ENCODE measurements around the gene YPEL1. TPM values are rescaled to one million over a fixed set of nuclear protein-coding genes. Genes with fewer than 3 reads are reported as not detected.

YPEL1 gene
- total and polyA plus RNA-seq, 2 donors (not counting 1 experiment from before 2014, with no cell fraction given): 0.36 to 2.3 TPM

DNA sequence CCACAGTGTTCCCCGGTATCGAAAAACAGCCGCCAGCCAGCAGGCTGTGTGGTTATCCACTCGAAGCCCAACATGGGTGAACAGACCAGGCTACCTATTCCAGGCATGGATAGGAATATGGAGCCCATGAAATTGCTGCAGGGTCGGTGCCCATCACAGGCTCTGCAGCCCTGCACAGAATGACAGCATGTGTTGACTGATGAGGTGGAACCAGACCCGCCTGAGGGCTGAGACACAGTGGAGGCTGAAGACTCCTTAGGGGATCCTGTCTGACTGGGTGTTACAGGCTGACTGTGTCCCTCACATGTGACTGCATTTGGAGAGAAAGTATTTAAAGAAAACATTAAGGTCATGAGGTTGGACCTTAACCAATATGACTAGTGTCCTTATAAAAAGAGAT, 6.2 kb upstream of the YPEL1 start:
- no peaks in the 10 kb centered on the region for H3K36me3 ChIP-seq (ENCODE audit: control insufficient read depth, insufficient read depth, low read length)

GRCh38 chr22:21741059-21741458, 5.5 kb upstream of the YPEL1 start:
- no peak for DNase-seq (ENCODE audit: low read depth in 2 of 2)
- Histone ChIP-seq H2AFZ (ENCODE audit: low read length) (no peak overlapping the region), H3K4me3 (replicated peaks in 1 of 4; ENCODE audit: control extremely low read depth in 1 of 4, insufficient read depth in 1 of 4, low read depth in 3 of 4, low read length in 4 of 4) (no peak overlapping the region), H3K79me2 (ENCODE audit: control insufficient read depth, insufficient read depth, low read length) (no peaks in the 10 kb centered on the region), H3K4me2 (ENCODE audit: extremely low read depth, insufficient read depth, low read length) (no peak overlapping the region), H3K9ac (ENCODE audit: insufficient read depth, low read length) (no peak overlapping the region), H4K20me1 (ENCODE audit: control insufficient read depth, extremely low read depth, insufficient read depth, low read length) (no peaks in the 10 kb centered on the region), H3K4me1 (ENCODE audit: control insufficient read depth, extremely low read depth, insufficient read depth, low read length) (no peaks in the 10 kb centered on the region), H3K36me3 (ENCODE audit: control insufficient read depth, insufficient read depth, low read length) (no peaks in the 10 kb centered on the region), H3K9me3 (ENCODE audit: control insufficient read depth, insufficient read depth, low read depth, low read length) (no peaks in the 10 kb centered on the region), H3K27me3 (ENCODE audit: control insufficient read depth, insufficient read depth, low read length) (peaks cover 2% of the 10 kb centered on the region), H3K27ac (ENCODE audit: insufficient read depth, low read length) (no peak overlapping the region)
- TF ChIP-seq, protein P1, sequence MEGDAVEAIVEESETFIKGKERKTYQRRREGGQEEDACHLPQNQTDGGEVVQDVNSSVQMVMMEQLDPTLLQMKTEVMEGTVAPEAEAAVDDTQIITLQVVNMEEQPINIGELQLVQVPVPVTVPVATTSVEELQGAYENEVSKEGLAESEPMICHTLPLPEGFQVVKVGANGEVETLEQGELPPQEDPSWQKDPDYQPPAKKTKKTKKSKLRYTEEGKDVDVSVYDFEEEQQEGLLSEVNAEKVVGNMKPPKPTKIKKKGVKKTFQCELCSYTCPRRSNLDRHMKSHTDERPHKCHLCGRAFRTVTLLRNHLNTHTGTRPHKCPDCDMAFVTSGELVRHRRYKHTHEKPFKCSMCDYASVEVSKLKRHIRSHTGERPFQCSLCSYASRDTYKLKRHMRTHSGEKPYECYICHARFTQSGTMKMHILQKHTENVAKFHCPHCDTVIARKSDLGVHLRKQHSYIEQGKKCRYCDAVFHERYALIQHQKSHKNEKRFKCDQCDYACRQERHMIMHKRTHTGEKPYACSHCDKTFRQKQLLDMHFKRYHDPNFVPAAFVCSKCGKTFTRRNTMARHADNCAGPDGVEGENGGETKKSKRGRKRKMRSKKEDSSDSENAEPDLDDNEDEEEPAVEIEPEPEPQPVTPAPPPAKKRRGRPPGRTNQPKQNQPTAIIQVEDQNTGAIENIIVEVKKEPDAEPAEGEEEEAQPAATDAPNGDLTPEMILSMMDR (conservative IDR thresholded peaks at IDR 0.05 in 1 of 2, IDR thresholded peaks at IDR 0.05 in 1 of 2; ENCODE audit: low read depth in 1 of 2, low read length in 2 of 2): no peak
- TF ChIP-seq EZH2 (IDR thresholded peaks at IDR 0.05; ENCODE audit: low read length, missing control alignments): no peak

More for the DNA sequence above, 6.2 kb upstream of the YPEL1 start:
- Histone ChIP-seq H4K20me1 (ENCODE audit: control insufficient read depth, extremely low read depth, insufficient read depth, low read length) (no peaks in the 10 kb centered on the region), H3K9ac (ENCODE audit: insufficient read depth, low read length) (no peak overlapping the region), H3K4me3 (replicated peaks in 1 of 4; ENCODE audit: control extremely low read depth in 1 of 4, insufficient read depth in 1 of 4, low read depth in 3 of 4, low read length in 4 of 4) (no peak overlapping the region), H3K4me1 (ENCODE audit: control insufficient read depth, extremely low read depth, insufficient read depth, low read length) (no peaks in the 10 kb centered on the region), H3K79me2 (ENCODE audit: control insufficient read depth, insufficient read depth, low read length) (no peaks in the 10 kb centered on the region), H3K4me2 (ENCODE audit: extremely low read depth, insufficient read depth, low read length) (no peak overlapping the region), H2AFZ (ENCODE audit: low read length) (no peak overlapping the region), H3K27me3 (ENCODE audit: control insufficient read depth, insufficient read depth, low read length) (peaks cover 2% of the 10 kb centered on the region), H3K27ac (ENCODE audit: insufficient read depth, low read length) (no peak overlapping the region), H3K9me3 (ENCODE audit: control insufficient read depth, insufficient read depth, low read depth, low read length) (no peaks in the 10 kb centered on the region)
- DNase-seq (ENCODE audit: low read depth in 2 of 2): no peak
- TF ChIP-seq, protein P1 (conservative IDR thresholded peaks at IDR 0.05 in 1 of 2, IDR thresholded peaks at IDR 0.05 in 1 of 2; ENCODE audit: low read depth in 1 of 2, low read length in 2 of 2): no peak
- TF ChIP-seq EZH2 (IDR thresholded peaks at IDR 0.05; ENCODE audit: low read length, missing control alignments): no peak

DNA sequence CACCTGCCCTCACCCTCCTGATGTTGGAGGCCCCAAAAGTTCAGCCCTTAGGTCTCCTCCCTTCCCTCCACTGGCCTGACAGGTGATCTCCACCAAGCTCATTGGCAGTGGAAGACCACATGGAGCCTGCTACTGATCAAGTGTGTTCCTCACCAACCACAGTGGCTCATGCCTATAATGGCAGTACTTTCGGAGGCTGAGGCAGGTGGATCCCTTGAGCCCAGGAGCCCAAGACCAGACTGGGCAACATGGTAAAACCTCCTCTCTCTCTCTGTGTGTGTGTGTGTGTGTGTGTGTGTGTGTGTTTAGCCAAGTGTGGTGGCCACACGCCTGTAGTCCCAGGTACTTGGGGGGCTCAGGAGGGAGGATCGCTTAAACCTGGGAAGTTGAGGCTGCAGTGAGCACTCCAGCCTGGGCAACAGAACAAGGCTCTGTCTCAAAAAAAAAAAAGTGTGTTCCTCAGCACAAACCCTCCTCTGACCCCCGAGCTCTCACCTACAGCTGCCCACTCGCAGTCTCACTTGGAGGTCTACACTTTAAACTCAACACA, 4.3 kb upstream of the YPEL1 start:
- Histone ChIP-seq H3K9me3 (ENCODE audit: control insufficient read depth, insufficient read depth, low read depth, low read length) (no peaks in the 10 kb centered on the region), H4K20me1 (ENCODE audit: control insufficient read depth, extremely low read depth, insufficient read depth, low read length) (no peaks in the 10 kb centered on the region), H3K27me3 (ENCODE audit: control insufficient read depth, insufficient read depth, low read length) (peaks cover 2% of the 10 kb centered on the region), H3K4me3 (replicated peaks in 1 of 4; ENCODE audit: control extremely low read depth in 1 of 4, insufficient read depth in 1 of 4, low read depth in 3 of 4, low read length in 4 of 4) (no peak overlapping the region), H3K4me1 (ENCODE audit: control insufficient read depth, extremely low read depth, insufficient read depth, low read length) (peaks cover under 1% of the 10 kb centered on the region), H3K9ac (ENCODE audit: insufficient read depth, low read length) (no peak overlapping the region), H3K36me3 (ENCODE audit: control insufficient read depth, insufficient read depth, low read length) (no peaks in the 10 kb centered on the region), H3K27ac (ENCODE audit: insufficient read depth, low read length) (no peak overlapping the region), H2AFZ (ENCODE audit: low read length) (no peak overlapping the region), H3K79me2 (ENCODE audit: control insufficient read depth, insufficient read depth, low read length) (no peaks in the 10 kb centered on the region), H3K4me2 (ENCODE audit: extremely low read depth, insufficient read depth, low read length) (no peak overlapping the region)
- no peak for DNase-seq (ENCODE audit: low read depth in 2 of 2)
- TF ChIP-seq EZH2 (IDR thresholded peaks at IDR 0.05; ENCODE audit: low read length, missing control alignments): no peak
- TF ChIP-seq, protein P1 (conservative IDR thresholded peaks at IDR 0.05 in 1 of 2, IDR thresholded peaks at IDR 0.05 in 1 of 2; ENCODE audit: low read depth in 1 of 2, low read length in 2 of 2): no peak

All from fibroblast of lung (primary cell).